22Rv1 (cell line): ENCODE measurements around the gene POU5F1.

Source experiments
- CTCF ChIP-seq: fragments of 450-650 bp; IDR thresholded peaks from 2 replicates; pipeline ENCODE4 v1.5.1; 2017; ENCODE audit warnings: mild to moderate bottlenecking
- ZFX ChIP-seq: fragments of 450-650 bp; IDR thresholded peaks from 2 replicates; pipeline ENCODE4 v1.6.1; 2017; ENCODE audit warnings: antibody characterized with exemption, borderline replicate concordance

GRCh38 chr6:31114970-31115849 is 55.3 kb downstream of the POU5F1 start:
- TF ChIP-seq CTCF (no peak), ZFX (no peak)
